ENCODE results near the gene TUBG2. TPM values are rescaled to one million over a fixed set of nuclear protein-coding genes. Genes with fewer than 3 reads are reported as not detected.
"Not testable (repeated sequence)": the region's sequence is repeated elsewhere in the genome, so short reads cannot be mapped to it uniquely, and the experiment has no call there.

Gene TUBG2
- 10 to 100 TPM; 11.6 to 21.3 (median 18.4) TPM for total RNA-seq
- polyA plus RNA-seq, result 19.8 TPM
- long read RNA-seq, donor 1, transcript TUBG2-201 (11 exons, 1,761 nt), result major isoform, 26 of 49 reads
- long read RNA-seq, donor 1, partial matches to known transcripts, result 19 of 49 reads
- long read RNA-seq, donor 1, other reads (novel, unspliced or antisense), result 4 of 49 reads
- long read RNA-seq, donor 2, transcript TUBG2-201 (11 exons, 1,761 nt), result major isoform, 9 of 13 reads
- long read RNA-seq, donor 2, partial matches to known transcripts, result 2 of 13 reads
- long read RNA-seq, donor 2, other reads (novel, unspliced or antisense), result 2 of 13 reads
- long read RNA-seq, donor 3, transcript TUBG2-201 (11 exons, 1,761 nt), result major isoform, 38 of 78 reads
- long read RNA-seq, donor 3, partial matches to known transcripts, result 20 of 78 reads
- long read RNA-seq, donor 3, other reads (novel, unspliced or antisense), result 19 of 78 reads
- long read RNA-seq, donor 4, transcript TUBG2-201 (11 exons, 1,761 nt), result major isoform, 22 of 32 reads
- long read RNA-seq, donor 4, partial matches to known transcripts, result 5 of 32 reads
- long read RNA-seq, donor 4, other reads (novel, unspliced or antisense), result 4 of 32 reads

DNA sequence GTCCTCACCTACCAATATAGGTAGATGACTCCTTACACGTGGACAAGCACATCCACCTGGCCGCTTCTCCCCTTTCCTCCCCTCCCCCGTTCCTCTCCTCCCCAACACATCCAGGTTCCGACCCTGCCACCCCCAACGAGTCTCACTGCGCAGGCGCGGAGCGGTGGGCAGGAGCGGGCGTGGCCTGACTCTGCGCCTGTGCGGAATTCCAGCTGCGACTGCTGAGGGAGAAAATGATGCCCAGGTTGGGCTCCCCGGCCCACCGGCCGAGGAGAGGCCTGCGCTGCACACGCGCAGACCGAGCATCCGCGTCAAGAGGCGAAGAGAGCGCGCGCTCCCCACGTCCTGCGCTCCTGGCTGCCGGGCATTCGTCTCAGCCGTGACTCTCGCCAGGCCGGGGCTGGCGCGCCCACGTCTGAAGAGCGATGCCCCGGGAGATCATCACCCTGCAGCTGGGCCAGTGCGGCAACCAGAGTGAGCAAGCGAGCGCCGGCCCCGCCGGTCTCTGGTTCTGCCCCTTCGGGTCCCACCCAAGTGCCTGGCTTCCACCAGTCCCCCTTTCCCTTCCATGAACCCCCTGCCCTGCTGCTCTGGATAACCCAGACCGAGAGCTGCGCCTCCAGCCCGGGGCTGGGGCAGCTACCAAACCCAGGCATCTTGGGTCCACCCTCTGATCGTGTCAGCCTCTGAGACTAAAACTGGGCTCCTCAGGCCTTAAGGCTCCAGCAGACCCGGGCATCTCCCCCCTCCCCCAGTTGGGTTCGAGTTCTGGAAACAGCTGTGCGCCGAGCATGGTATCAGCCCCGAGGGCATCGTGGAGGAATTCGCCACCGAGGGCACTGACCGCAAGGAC lies at the start of gene TUBG2:
TSS of gene TUBG2 (plus strand) at position 206 of the 853 bp plus-strand sequence. CDS start at position 426, 220 bp downstream.
- DNase-seq (peak; percentile 90 to 97 (median 95)), ATAC-seq (peak; percentile 93 to 95)
- 2% methylated on average over 58 of the region's 59 CpGs for WGBS
- H3K27me3 ChIP-seq (ENCODE audit: control insufficient read depth, insufficient read depth), result no peaks in the 10 kb centered on the region
- H3K9me3 ChIP-seq (ENCODE audit: control insufficient read depth, low read length), result no peaks in the 10 kb centered on the region
- intact Hi-C loops (cut with DNase I), result no loop called here
- H3K4me3 ChIP-seq (ENCODE audit: low read length), result peak within 1 kb of the TSS; percentile 49
- H3K27ac ChIP-seq (ENCODE audit: low read length), result peak within 1 kb of the TSS; percentile 50
- peaks cover 4% of the 10 kb centered on the region for H3K4me1 ChIP-seq (ENCODE audit: control insufficient read depth, insufficient read depth, low read length)

DNA sequence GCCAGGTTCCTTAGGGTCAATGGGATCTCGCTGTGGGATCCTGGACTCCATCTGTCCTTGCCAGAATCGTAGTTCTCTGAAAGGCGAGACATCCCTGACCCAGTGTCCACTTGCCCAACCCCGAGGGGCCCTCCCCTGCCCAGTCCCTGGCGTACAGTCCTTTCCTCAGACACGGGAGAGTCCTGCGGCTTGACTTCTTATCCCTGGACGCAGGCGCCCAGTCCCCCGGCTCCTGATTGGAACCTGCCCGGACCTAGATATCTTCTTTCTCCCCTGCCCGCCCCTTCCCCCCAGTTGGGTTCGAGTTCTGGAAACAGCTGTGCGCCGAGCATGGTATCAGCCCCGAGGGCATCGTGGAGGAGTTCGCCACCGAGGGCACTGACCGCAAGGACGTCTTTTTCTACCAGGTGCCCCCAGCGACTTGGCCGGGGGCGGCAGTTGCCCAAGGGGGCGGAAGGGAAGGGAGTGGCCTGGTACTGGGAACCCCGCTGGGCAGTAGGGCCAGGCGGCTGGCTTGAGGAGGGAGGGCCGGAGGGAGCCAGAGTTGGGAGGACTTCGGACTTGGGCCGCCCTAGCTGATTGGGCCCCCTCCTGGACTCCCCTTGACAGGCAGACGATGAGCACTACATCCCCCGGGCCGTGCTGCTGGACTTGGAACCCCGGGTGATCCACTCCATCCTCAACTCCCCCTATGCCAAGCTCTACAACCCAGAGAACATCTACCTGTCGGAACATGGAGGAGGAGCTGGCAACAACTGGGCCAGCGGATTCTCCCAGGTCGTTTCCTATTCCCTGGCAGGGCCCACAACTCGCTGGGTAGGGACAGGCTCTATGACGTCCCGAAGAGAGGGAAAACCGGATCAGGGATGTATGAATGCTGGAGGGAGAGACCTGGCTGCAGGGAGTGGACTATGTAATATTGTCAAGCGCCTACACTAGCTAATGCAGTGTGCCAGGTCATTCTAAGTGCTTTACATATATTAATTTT lies 49.0 kb upstream of the TUBG2 start:
- DNase-seq, result peak in 2 of 3 donors; percentile 68 to 79
- intact Hi-C loops (cut with DNase I), result loop anchor here (5.0 to 10.0 kb wide), 5 partner anchors 38 to 75 kb away; partner anchors contain the start of genes CCR10 (in 2 of the 4), CNTNAP1 (in 2 of the 4) and PLEKHH3 (in 2 of the 4)
- ATAC-seq, result peak; percentile 50 to 65

DNA sequence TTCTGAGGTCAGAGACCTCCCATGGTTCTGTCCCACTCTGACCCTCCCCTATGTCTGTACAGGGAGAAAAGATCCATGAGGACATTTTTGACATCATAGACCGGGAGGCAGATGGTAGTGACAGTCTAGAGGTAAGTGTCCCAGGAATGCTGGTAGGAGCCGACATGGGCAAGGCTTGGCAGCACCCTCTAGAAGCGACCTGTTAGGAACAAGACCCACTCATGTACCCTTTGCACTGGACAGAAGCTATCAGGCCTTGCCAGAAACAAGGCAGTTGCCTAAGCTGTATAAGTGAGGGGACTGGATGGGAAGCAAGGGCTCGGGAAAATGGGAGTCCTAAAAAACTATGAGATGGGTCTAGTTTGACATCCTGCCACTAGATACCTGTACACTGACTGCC lies 47.1 kb upstream of the TUBG2 start:
- Histone ChIP-seq H3K27ac (ENCODE audit: low read length) (no peak overlapping the region), H3K4me1 (ENCODE audit: control insufficient read depth, insufficient read depth, low read length) (peaks cover 3% of the 10 kb centered on the region), H3K27me3 (ENCODE audit: control insufficient read depth, insufficient read depth) (no peaks in the 10 kb centered on the region), H3K4me3 (ENCODE audit: low read length) (no peak overlapping the region), H3K9me3 (ENCODE audit: control insufficient read depth, low read length) (no peaks in the 10 kb centered on the region)
- intact Hi-C loops (cut with DNase I), result no loop called here
- 94% methylated on average over 4 of the region's 4 CpGs for WGBS
- ATAC-seq (no peak), DNase-seq (peak in 1 of 3 donors; percentile 28)

More for the DNA sequence above, 49.0 kb upstream of the TUBG2 start:
- not testable (repeated sequence) for H3K9me3 ChIP-seq (ENCODE audit: control insufficient read depth, low read length); H3K4me1 ChIP-seq (ENCODE audit: control insufficient read depth, insufficient read depth, low read length); H3K27me3 ChIP-seq (ENCODE audit: control insufficient read depth, insufficient read depth)
- whole genome bisulfite sequencing, result 13% methylated on average over 35 of the region's 42 CpGs
- Histone ChIP-seq H3K4me3 (ENCODE audit: low read length) (peak overlapping the region; percentile 61), H3K27ac (ENCODE audit: low read length) (peak overlapping the region; percentile 65)

DNA sequence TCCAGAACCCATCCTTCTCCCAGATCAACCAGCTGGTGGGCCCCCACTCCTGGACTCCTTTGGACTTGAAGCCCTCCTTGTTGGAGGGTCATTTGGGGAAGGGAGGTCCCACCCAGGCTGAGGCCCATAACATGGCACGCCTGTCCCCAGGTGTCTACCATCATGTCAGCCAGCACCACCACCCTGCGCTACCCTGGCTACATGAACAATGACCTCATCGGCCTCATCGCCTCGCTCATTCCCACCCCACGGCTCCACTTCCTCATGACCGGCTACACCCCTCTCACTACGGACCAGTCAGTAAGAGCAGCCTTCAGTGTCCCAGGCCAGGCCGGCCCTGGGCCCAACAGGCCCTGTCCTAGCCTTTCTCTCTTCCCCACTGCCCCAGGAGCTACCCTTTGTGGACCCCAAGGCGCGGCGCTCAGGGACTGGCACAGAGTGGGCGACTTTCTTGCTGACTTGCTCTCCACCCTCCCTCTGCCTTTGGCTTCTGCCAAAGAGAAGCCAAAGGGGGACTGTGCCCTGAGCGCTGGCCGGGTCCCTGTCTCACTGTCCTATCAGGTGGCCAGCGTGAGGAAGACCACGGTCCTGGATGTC lies 45.3 kb upstream of the TUBG2 start:
- ATAC-seq (no peak), DNase-seq (peak in 1 of 3 donors; percentile 13)
- peaks cover 7% of the 10 kb centered on the region for H3K4me1 ChIP-seq (ENCODE audit: control insufficient read depth, insufficient read depth, low read length)
- H3K4me3 ChIP-seq (ENCODE audit: low read length), result no peak overlapping the region
- WGBS, result 95% methylated on average over 17 of the region's 17 CpGs
- intact Hi-C loops (cut with DNase I), result no loop called here
- no peaks in the 10 kb centered on the region for H3K27me3 ChIP-seq (ENCODE audit: control insufficient read depth, insufficient read depth)
- no peaks in the 10 kb centered on the region for H3K9me3 ChIP-seq (ENCODE audit: control insufficient read depth, low read length)
- H3K27ac ChIP-seq (ENCODE audit: low read length), result no peak overlapping the region

DNA sequence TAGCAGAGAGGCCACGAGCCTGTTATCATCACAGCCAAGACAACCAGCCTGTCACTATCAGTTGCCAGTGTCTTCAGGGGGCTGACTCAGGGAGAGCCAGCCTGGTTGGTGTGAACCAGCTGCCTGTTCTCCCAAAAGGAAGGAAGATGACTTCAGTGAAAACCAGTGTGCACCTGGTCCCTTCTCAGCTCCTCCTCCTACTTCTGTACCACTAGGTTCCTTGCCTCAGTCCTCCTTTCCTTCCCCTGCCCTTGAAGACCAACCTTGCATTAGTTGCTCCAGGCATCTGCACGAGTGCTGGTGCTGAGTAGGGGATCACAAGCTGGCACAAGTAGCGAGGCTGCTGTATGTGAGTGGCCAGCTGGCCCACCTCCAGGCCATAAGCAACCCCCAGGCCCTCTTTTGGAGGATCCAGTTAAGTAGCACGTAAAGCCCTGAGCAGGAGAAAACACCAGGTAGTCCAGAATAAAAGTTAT lies 41.1 kb upstream of the TUBG2 start:
- peak overlapping the region; percentile 38 for H3K27ac ChIP-seq (ENCODE audit: low read length)

DNA sequence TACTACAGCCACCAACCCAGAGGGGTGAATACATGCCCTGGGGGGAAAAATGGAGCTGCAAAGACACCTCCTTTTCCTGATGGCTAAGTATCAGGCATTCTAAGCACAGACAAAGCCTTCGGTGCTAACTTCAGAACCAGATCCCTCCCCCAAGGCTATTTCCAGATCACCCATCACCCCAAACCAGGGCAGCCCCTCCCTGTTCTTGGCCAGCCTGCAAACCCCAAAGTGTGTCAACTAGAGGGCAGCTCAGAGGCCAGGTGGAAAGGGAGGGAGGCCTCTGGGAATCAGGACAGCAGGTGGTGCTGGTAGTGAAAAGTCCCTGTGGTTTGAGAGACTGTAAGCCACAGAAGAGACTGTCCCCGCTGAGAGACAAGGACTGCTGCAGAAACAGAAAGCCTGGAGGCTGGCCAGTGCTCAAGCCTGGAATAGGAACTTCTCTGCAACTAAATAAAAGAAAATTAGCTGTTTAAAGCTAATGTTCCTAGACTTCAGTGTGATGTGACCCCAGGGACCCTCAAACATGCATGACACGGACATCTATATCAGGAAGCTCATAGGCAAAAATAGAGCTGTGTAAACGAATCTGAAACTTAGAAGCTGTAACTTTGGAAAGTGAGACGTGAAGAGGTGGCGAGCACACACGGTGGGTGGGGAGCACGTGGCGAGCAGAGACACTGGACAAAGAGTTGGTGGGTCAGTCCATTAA lies 40.5 kb upstream of the TUBG2 start:
- intact Hi-C loops (cut with DNase I), result loop anchor here in 1 of 4 donors (5.0 kb wide), 1 partner anchor 34 kb away; no protein-coding TSS in a partner anchor
- Histone ChIP-seq H3K27me3 (ENCODE audit: control insufficient read depth, insufficient read depth) (no peaks in the 10 kb centered on the region), H3K4me1 (ENCODE audit: control insufficient read depth, insufficient read depth, low read length) (peaks cover 5% of the 10 kb centered on the region), H3K4me3 (ENCODE audit: low read length) (no peak overlapping the region), H3K27ac (ENCODE audit: low read length) (peak overlapping the region; percentile 38), H3K9me3 (ENCODE audit: control insufficient read depth, low read length) (no peaks in the 10 kb centered on the region)
- DNase-seq, result peak; percentile 22 to 74 (median 60)
- 21% methylated on average over 9 of the region's 9 CpGs for WGBS
- peak; percentile 69 to 88 for ATAC-seq

More for the DNA sequence above, 41.1 kb upstream of the TUBG2 start:
- intact Hi-C loops (cut with DNase I), result loop anchor here in 1 of 4 donors (5.0 kb wide), 1 partner anchor 34 kb away; no protein-coding TSS in a partner anchor
- WGBS, result 39% methylated on average over 4 of the region's 4 CpGs
- Histone ChIP-seq H3K4me3 (ENCODE audit: low read length) (no peak overlapping the region), H3K4me1 (ENCODE audit: control insufficient read depth, insufficient read depth, low read length) (peaks cover 5% of the 10 kb centered on the region), H3K9me3 (ENCODE audit: control insufficient read depth, low read length) (no peaks in the 10 kb centered on the region), H3K27me3 (ENCODE audit: control insufficient read depth, insufficient read depth) (no peaks in the 10 kb centered on the region)
- peak in 1 of 3 donors; percentile 34 for DNase-seq
- ATAC-seq, result peak; percentile 18 to 27

DNA sequence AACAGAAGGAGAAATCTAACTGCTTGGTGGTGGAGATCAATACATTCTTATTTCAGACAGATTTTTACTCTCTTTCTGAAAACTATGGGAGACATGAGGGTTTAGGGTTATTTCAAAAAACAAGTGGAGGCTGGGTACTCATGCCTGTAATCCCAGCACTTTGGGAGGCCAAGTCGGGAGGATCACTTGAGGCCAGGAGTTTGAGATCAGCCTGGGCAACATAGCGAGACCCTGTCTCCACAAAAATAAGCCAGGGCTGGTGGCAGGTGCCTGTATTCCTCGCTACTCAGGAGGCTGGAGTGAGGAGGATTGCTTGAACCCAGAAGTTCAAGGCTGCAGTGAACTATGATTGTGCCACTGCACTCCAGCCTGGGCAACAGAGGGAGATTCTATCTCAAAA lies 37.1 kb upstream of the TUBG2 start:
- ATAC-seq; intact Hi-C loops (cut with DNase I); H3K27me3 ChIP-seq (ENCODE audit: control insufficient read depth, insufficient read depth); H3K27ac ChIP-seq (ENCODE audit: low read length); H3K4me1 ChIP-seq (ENCODE audit: control insufficient read depth, insufficient read depth, low read length); H3K4me3 ChIP-seq (ENCODE audit: low read length); H3K9me3 ChIP-seq (ENCODE audit: control insufficient read depth, low read length): not testable (repeated sequence)
- 90% methylated on average over 3 of the region's 3 CpGs for WGBS
- peak in 1 of 3 donors; percentile 2 for DNase-seq

DNA sequence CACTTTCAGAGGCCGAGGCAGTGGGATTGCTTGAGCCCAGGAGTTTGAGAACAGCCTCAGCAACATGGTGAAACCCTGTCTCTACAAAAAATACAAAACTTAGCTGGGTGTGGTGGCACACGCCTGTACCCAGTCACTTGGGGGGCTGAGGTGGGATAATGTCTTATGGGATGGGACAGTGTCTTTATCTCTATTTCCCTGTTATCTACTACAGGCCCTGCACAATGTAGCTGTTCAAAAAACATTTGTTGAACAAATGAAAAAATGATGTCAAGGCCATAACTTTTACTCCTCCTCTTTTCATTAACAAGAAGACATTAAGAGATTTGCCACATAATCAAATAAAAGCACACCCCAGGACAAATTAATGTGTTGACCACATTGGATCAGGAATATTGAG lies 35.8 kb upstream of the TUBG2 start:
- no peak overlapping the region for H3K27ac ChIP-seq (ENCODE audit: low read length)
- no peaks in the 10 kb centered on the region for H3K9me3 ChIP-seq (ENCODE audit: control insufficient read depth, low read length)
- H3K4me3 ChIP-seq (ENCODE audit: low read length), result no peak overlapping the region
- 84% methylated on average over 2 of the region's 2 CpGs for WGBS
- H3K4me1 ChIP-seq (ENCODE audit: control insufficient read depth, insufficient read depth, low read length), result no peaks in the 10 kb centered on the region
- ATAC-seq (no peak), DNase-seq (no peak)
- no peaks in the 10 kb centered on the region for H3K27me3 ChIP-seq (ENCODE audit: control insufficient read depth, insufficient read depth)
- intact Hi-C loops (cut with DNase I), result no loop called here
